Suprapubic skin (tissue), 3 donors: ENCODE results near the gene ARHGAP10.
"Not testable (repeated sequence)": the region's sequence is repeated elsewhere in the genome, so short reads cannot be mapped to it uniquely, and the experiment has no call there.

Source experiments
- POLR2A ChIP-seq, 2 donors: fragments of 450-650 bp; IDR thresholded peaks; one replicate each; pipeline ENCODE4 v1.6.1; 2017; ENCODE audit warnings: antibody characterized with exemption in 2 of 2, mild to moderate bottlenecking in 2 of 2, moderate library complexity in 2 of 2
- TF ChIP-seq, protein P1 (sequence below), 2 donors: fragments of 200-600 bp in 1 of 2; fragments of 450-650 bp in 1 of 2; sonication (generic) in 1 of 2; IDR thresholded peaks; one replicate each; pipeline ENCODE4 v1.5.1; 2016 to 2019; ENCODE audit warnings: antibody characterized with exemption in 2 of 2, mild to moderate bottlenecking in 1 of 2, moderate library complexity in 1 of 2

DNA sequence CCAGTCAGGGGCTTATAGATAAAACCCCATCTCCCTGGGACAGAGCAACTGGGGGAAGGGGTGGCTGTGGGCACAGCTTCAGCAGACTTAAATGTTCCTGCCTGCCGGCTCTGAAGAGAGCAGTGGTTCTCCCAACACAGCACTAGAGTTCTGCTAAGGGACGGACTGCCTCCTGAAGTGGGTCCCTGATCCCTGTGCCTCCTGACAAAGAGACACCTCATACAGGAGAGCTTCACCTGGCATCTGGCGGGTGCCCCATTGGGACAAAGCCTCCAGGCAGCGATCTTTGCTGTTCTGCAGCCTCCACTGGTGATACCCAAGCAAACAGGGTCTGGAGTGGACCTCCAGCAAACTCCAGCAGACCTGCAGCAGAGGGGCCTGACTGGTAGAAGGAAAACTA lies 351.2 kb downstream of the ARHGAP10 start:
- TF ChIP-seq, protein P1, sequence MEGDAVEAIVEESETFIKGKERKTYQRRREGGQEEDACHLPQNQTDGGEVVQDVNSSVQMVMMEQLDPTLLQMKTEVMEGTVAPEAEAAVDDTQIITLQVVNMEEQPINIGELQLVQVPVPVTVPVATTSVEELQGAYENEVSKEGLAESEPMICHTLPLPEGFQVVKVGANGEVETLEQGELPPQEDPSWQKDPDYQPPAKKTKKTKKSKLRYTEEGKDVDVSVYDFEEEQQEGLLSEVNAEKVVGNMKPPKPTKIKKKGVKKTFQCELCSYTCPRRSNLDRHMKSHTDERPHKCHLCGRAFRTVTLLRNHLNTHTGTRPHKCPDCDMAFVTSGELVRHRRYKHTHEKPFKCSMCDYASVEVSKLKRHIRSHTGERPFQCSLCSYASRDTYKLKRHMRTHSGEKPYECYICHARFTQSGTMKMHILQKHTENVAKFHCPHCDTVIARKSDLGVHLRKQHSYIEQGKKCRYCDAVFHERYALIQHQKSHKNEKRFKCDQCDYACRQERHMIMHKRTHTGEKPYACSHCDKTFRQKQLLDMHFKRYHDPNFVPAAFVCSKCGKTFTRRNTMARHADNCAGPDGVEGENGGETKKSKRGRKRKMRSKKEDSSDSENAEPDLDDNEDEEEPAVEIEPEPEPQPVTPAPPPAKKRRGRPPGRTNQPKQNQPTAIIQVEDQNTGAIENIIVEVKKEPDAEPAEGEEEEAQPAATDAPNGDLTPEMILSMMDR (IDR thresholded peaks at IDR 0.05), result not testable (repeated sequence)
- TF ChIP-seq POLR2A (IDR thresholded peaks at IDR 0.05), result not testable (repeated sequence)
